Glomerular visceral epithelial cell (primary cell): ENCODE data around the gene DHRS1.

Source experiments
- DNase-seq: peaks from one replicate; pipeline ENCODE4 v3.0.0-alpha.2; 2016; ENCODE audit errors: extremely low spot score

The DHRS1 gene

GRCh38 chr14:24299255-24300191, at the start of gene DHRS1, which contains the start of gene NOP9:
TSS of gene DHRS1 (minus strand) at chr14:24299780. CDS start at chr14:24299106, 674 bp downstream.
TSS of gene NOP9 (plus strand) at chr14:24299850. CDS start at chr14:24299955, 105 bp downstream.
- peak; percentile 87 for DNase-seq

GRCh38 chr14:24348186-24348585, 48.6 kb upstream of the DHRS1 start:
- no peak for DNase-seq

- no peak for DNase-seq
These were observed 47.6 kb upstream of the DHRS1 start for GRCh38 chr14:24347134-24347533.

DNA sequence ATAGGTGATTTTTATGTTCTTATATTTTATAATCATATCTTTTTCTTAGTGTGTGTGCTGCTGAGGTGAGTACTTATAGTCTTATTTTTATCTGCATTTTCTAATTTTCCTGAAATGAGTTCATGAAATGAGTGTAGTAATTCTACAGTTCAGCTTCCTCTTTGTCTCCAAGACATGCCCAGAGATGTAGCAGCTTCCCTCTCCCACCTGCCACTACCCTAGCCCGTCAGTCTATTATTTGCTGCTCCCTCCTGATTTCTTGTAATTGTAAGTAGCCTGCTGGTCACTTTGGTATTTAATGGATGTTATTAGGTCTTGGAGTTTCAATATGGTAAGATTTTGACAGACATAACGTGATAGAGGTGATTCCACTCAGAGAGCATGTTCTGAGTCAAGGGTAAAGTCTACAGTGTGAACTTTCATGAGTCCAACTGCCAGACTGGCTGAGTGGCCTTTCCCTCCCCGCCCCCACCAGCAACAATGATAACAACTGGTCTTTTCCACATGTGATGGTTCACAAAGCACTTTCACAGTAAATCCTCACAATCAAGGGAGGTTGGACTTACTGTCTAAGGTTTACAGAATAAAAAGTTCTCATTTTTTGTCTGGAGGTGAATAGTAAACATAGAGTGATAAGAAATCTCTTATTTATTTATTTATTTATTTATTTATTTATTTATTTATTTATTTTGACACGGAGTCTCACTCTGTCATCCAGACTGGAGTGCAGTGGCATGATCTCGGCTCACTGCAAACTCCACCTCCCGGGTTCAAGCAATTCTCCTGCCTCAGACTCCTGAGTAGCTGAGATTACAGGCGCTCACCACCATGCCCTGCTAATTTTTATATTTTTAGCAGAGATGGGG, 44.4 kb upstream of the DHRS1 start:
- DNase-seq = no peak

- DNase-seq = no peak
These were observed 43.3 kb upstream of the DHRS1 start for GRCh38 chr14:24342889-24343288.

- no peak for DNase-seq
These were observed 41.0 kb upstream of the DHRS1 start for GRCh38 chr14:24340606-24341005.

DNA sequence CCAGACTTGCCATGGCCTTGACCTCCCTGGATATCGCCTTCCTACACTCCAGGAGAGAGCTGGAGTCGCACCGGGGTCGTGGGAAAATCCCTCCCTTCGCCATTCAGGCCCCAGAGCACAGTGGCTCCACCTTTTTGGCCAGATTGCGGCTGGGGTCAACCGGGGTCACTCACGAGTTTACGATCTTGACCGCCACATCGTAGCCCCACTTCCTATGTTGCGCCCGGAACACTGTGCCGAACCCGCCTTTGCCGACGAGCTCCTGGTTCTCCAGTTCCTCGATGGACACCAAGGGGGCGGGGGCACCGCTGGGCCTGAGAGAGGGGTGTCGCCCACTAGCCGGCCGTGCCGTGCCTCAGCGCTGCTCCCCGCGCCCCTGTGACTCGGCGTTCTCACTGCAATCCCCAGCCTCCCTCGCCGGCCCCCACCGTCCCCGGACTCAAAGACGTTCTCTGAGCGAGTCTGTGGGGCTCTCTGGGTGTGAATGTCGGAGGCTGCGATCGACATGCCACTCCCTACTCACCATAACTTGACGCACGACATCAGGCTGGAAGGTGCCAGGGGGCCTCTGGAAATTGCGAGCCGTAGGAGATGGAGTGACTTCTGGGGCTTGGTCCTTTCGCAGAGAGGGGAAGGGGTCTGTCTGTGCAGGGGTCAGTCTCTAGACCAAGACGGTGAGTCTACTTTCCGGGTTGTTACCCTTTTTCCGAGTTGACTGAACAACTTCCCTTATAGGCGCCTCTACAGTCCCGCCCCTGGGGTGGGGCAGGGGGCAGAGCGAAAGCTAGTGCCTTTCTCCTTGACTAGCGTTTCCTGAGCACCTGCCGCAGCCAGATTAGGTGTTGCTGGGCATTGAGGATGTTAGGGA, 39.9 kb upstream of the DHRS1 start, which contains the start of gene RIPK3:
Gene RIPK3 (minus strand): TSS at position 708 of the 868 bp plus-strand sequence. CDS start 165 bp downstream, at position 543.
- DNase-seq = no peak

DNA sequence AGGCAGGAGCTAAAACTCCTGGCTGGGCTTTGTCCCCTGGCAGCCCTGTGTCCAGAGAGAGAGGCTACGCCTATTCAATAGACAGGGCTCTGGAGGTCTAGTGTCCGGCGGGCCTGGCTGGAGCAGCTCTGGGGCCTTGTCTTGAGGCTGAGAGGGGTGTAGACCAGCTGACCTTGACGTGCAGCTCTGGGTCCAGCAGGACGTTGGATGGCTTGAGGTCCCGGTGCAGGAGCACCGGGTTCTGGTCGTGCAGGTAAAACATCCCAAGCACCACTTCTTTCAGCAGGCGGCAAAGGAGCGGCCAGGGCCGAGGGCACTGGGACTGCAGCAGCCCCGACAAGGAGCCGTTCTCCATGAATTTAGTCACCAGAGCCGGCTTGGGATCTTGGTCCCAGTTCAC, 39.3 kb upstream of the DHRS1 start:
- no peak for DNase-seq

DNA sequence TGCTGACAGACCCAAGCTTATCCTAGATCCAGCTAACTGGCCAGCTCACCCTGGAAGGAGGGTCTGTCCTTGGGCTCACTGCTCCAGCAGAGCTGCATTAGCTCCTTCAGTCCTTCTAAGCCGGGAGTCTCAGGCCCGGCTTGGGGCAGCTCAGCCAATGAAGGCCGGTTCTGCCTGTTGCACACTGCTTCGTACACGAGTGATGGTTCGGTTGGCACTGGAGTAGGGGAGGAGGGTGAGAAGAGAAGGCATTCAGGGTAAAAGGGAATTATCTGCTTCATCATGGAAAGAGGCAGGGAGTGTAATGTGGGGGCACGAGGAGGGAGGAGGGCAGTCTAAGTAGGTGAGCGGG, 38.2 kb upstream of the DHRS1 start:
- DNase-seq = no peak

DNA sequence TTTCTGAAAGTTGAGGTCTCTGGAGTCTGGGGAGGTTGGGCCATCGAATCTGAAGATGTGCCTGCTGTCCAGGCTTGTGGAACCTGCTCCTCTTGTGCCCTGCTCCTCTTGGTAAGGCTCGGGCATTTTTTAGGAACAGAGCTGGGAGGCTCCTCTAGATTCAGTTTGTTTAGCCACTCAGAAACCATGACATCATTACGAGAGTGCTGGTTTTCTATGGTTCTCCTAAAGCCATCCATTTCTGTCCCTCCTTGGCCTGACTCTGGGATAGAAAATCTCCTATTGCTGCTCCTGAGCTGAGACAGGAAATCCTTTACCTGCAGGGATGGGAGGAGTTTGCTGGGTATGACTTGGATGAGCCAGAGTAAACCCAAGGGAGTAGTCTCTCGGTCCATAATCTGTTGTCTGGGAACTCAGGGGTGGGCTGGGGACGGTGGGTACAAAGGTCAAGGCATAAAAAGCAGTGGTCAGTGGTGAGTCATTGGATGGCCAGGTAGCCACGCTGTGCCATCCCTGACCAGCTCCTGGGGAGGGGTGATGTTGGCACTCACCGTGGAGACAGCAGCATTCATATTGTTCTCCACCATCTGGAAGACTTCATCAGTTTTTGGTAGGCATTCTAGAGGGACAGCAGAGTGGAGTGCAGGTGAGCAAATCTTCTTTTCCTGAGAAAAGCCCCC, 37.7 kb upstream of the DHRS1 start:
- no peak for DNase-seq

- no peak for DNase-seq
These were observed 36.0 kb upstream of the DHRS1 start for GRCh38 chr14:24335461-24336171.

- DNase-seq = no peak
These were observed 35.1 kb upstream of the DHRS1 start, which contains the start of gene ADCY4 for GRCh38 chr14:24334431-24335291. TSS of gene ADCY4 (minus strand) at chr14:24335071. CDS start at chr14:24334652, 419 bp downstream.

DNA sequence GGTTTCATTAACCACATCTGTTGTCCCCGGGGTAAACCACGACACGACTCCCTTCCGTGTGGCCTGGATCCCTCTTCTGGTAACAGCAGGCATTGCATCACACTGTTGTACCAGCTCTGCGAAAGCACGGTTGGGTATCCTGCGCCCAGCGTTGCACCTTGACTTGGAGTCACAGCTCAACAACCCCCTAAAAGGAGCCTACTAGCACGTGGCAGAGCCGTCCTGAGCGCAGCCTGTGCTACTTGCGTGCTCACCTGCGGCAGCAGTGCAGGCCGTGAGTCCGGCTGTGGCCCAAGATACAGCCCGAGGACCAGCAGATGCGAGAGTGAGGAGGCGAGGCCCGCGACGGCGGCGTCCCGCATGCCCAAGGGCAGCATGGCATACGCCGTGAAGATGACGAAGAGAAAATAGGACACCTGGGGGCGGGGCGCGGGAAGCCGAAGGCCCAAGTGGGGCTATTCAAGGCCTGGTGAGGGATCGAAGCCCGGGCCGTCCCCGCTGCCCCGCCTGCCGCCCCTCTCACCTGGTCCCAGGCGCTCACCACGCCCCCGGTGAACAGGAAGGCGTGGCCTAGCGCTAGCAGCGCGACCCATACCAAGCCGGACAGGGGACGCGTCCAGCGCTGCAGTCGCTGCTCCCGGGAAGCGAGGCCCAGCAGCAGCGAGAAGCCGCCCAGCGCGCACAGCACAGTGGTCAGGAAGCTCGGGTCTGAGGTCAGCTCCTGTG, 32.9 kb upstream of the DHRS1 start:
- DNase-seq = peak; percentile 56

DNA sequence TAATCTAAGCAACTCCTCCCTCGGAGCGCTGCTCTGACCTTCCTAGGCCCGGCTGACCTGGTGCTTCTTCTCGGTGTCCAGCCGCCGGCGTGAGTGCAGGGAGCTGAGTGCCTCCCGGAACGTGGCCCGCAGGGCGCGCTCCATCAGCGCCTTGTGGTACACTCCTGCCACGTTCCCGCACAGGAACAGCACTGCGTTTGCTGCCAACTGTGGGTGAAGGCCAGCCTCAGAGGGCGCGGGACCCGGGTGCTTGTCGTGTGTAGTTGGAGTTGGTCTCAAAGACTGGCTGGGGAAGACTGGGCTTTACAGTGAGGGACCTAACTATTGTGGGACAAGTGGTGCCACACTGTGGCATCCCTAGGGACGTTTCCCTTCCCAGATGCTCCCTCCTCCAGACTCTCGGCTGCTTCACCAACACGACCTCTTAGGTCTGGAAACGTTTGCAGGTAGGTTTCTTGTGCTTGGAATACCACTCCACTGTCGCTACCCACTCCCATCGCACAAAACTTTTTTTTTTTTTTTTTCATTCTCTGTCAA, 32.2 kb upstream of the DHRS1 start:
- no peak for DNase-seq

- no peak for DNase-seq
These were observed 31.5 kb upstream of the DHRS1 start for GRCh38 chr14:24330973-24331674.

DNA sequence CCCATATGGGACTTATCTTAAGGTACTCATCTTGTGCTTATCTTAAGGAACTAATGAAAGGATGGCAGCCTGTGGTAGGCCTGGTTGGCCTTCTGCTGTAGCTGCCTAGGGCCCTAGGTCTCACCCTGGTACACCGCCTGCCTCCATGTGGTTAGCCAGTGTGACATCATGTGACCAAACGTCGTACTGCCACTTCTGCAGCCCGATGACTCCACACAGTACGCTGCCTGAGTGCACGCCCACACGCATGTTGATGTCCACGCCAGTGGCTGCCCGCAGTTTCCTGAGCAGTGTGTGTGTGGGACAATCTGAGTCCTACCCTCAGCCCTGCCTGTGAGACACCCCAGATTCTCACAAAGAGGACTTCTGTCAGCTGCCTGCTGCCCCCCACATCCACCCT, 30.2 kb upstream of the DHRS1 start:
- DNase-seq = no peak

- no peak for DNase-seq
These were observed 29.6 kb upstream of the DHRS1 start for GRCh38 chr14:24329073-24329663.
